Measurements from ENCODE around the gene SIRT4.

Gene SIRT4

GRCh38 chr12:120278137-120279069 lies 23.7 kb upstream of the SIRT4 start:
- DNase-seq (ENCODE audit: low read depth): no peak

- no peak for DNase-seq (ENCODE audit: low read depth)
These were observed 18.8 kb upstream of the SIRT4 start for GRCh38 chr12:120283318-120283717.

- DNase-seq (ENCODE audit: low read depth): no peak
These were observed 17.7 kb upstream of the SIRT4 start for GRCh38 chr12:120284381-120284780.

GRCh38 chr12:120286768-120287490 lies 15.2 kb upstream of the SIRT4 start:
- no peak for DNase-seq (ENCODE audit: low read depth)

GRCh38 chr12:120287491-120287890 lies 14.6 kb upstream of the SIRT4 start:
- no peak for DNase-seq (ENCODE audit: low read depth)

- no peak for DNase-seq (ENCODE audit: low read depth)
These were observed 11.4 kb upstream of the SIRT4 start for GRCh38 chr12:120290609-120291305.

- DNase-seq (ENCODE audit: low read depth): no peak
These were observed 9.8 kb upstream of the SIRT4 start for GRCh38 chr12:120292411-120292660.

- DNase-seq (ENCODE audit: low read depth): peak; percentile 77
These were observed 9.2 kb upstream of the SIRT4 start, which contains the start of gene RNU4-1 for GRCh38 chr12:120292661-120293531. TSS of gene RNU4-1 (minus strand) at chr12:120293237.

GRCh38 chr12:120314220-120314619 lies 12.1 kb downstream of the SIRT4 start:
- no peak for DNase-seq (ENCODE audit: low read depth)

- peak; percentile 4 for DNase-seq (ENCODE audit: low read depth)
These were observed 14.7 kb downstream of the SIRT4 start for GRCh38 chr12:120316798-120317223.

GRCh38 chr12:120317224-120318105 lies 15.3 kb downstream of the SIRT4 start:
- DNase-seq (ENCODE audit: low read depth): peak; percentile 99

- DNase-seq (ENCODE audit: low read depth): no peak
These were observed 19.5 kb downstream of the SIRT4 start for GRCh38 chr12:120321382-120322202.

- DNase-seq (ENCODE audit: low read depth): no peak
These were observed 21.7 kb downstream of the SIRT4 start for GRCh38 chr12:120323772-120324171.

GRCh38 chr12:120324841-120325417 lies 22.8 kb downstream of the SIRT4 start:
- no peak for DNase-seq (ENCODE audit: low read depth)

- no peak for DNase-seq (ENCODE audit: low read depth)
These were observed 25.5 kb downstream of the SIRT4 start, which contains the start of gene PLA2G1B for GRCh38 chr12:120327593-120327992. TSS of gene PLA2G1B (minus strand) at chr12:120327779. CDS start at chr12:120327753, 26 bp downstream.

- DNase-seq (ENCODE audit: low read depth): no peak
These were observed 26.1 kb downstream of the SIRT4 start for GRCh38 chr12:120328228-120328627.

- DNase-seq (ENCODE audit: low read depth): no peak
These were observed 29.3 kb downstream of the SIRT4 start for GRCh38 chr12:120331390-120331789.

- no peak for DNase-seq (ENCODE audit: low read depth)
These were observed 29.9 kb downstream of the SIRT4 start for GRCh38 chr12:120332041-120332440.

- DNase-seq (ENCODE audit: low read depth): no peak
These were observed 30.4 kb downstream of the SIRT4 start for GRCh38 chr12:120332523-120332922.
